HG03025 (cell line): ENCODE measurements around the gene OBSL1.
A peak's percentile ranks its signal among the peaks of the same experiment; 100 is the strongest.

Experiments
- ATAC-seq: cut with Tn5 transposase; IDR thresholded peaks from one replicate; pipeline ENCODE4 v1.9.1; 2021; ENCODE audit warnings: mild to moderate bottlenecking, moderate library complexity; ENCODE audit not compliant: unreplicated experiment, low FRiP score

OBSL1 gene

GRCh38 chr2:219516888-219517287, 54.5 kb downstream of the OBSL1 start:
- ATAC-seq: no peak

- no peak for ATAC-seq
Observed at GRCh38 chr2:219515874-219516629, 55.3 kb downstream of the OBSL1 start.

- ATAC-seq: no peak
Observed at GRCh38 chr2:219514836-219515235, 56.5 kb downstream of the OBSL1 start.

GRCh38 chr2:219514196-219514761, 57.1 kb downstream of the OBSL1 start, which contains the start of gene ASIC4:
TSS of gene ASIC4 (plus strand) at chr2:219514482. CDS start at chr2:219514725, 243 bp downstream.
- no peak for ATAC-seq

GRCh38 chr2:219513787-219514186, 57.6 kb downstream of the OBSL1 start:
- no peak for ATAC-seq

- no peak for ATAC-seq
Observed at GRCh38 chr2:219512524-219513216, 58.7 kb downstream of the OBSL1 start.

- no peak for ATAC-seq
Observed at GRCh38 chr2:219511547-219512325, 59.6 kb downstream of the OBSL1 start.

GRCh38 chr2:219510512-219511135, 60.7 kb downstream of the OBSL1 start:
- no peak for ATAC-seq

- peak; percentile 52 for ATAC-seq
Observed at GRCh38 chr2:219509780-219510511, 61.4 kb downstream of the OBSL1 start.

GRCh38 chr2:219508971-219509779, 62.2 kb downstream of the OBSL1 start:
- ATAC-seq: peak; percentile 11

- ATAC-seq: no peak
Observed at GRCh38 chr2:219508444-219508734, 63.0 kb downstream of the OBSL1 start.

- ATAC-seq: no peak
Observed at GRCh38 chr2:219507581-219508443, 63.5 kb downstream of the OBSL1 start.

- no peak for ATAC-seq
Observed at GRCh38 chr2:219506802-219507526, 64.4 kb downstream of the OBSL1 start.

GRCh38 chr2:219506153-219506801, 65.1 kb downstream of the OBSL1 start:
- no peak for ATAC-seq

GRCh38 chr2:219505585-219505984, 65.8 kb downstream of the OBSL1 start:
- ATAC-seq: no peak

GRCh38 chr2:219502618-219503017, 68.7 kb downstream of the OBSL1 start:
- ATAC-seq: no peak

- ATAC-seq: no peak
Observed at GRCh38 chr2:219501849-219502248, 69.5 kb downstream of the OBSL1 start.
